Stimulated activated CD4-positive, alpha-beta T cell treated with anti-CD3 and anti-CD28 coated beads, Interleukin-2, amount 100 ng/mL, for 4 hours (primary cell): ENCODE results near the gene GMPS.
"Not testable (repeated sequence)": the region's sequence is repeated elsewhere in the genome, so short reads cannot be mapped to it uniquely, and the experiment has no call there.

ENCODE experiments used
- DNase-seq: peaks from one replicate; pipeline ENCODE4 v3.0.0-alpha.2; 2020; ENCODE audit warnings: low read depth

Gene GMPS

GRCh38 chr3:155870133-155870944, at the start of gene GMPS:
Gene GMPS, plus strand, starts transcription at chr3:155870650. Its CDS starts 221 bp downstream, at chr3:155870871.
- peak; percentile 92 for DNase-seq

- not testable (repeated sequence) for DNase-seq
These were observed 41.9 kb upstream of the GMPS start for GRCh38 chr3:155828490-155829098.

- DNase-seq, result no peak
These were observed 34.9 kb upstream of the GMPS start for GRCh38 chr3:155835341-155836071.

GRCh38 chr3:155843569-155843968, 26.9 kb upstream of the GMPS start:
- DNase-seq, result no peak

- no peak for DNase-seq
These were observed 24.3 kb upstream of the GMPS start for GRCh38 chr3:155846119-155846518.

GRCh38 chr3:155847993-155848392, 22.5 kb upstream of the GMPS start:
- DNase-seq, result no peak

GRCh38 chr3:155849404-155849803, 21.0 kb upstream of the GMPS start:
- DNase-seq, result not testable (repeated sequence)

GRCh38 chr3:155852341-155852740, 18.1 kb upstream of the GMPS start:
- no peak for DNase-seq

- DNase-seq, result no peak
These were observed 17.0 kb upstream of the GMPS start for GRCh38 chr3:155853214-155854140.

GRCh38 chr3:155854141-155854940, 16.1 kb upstream of the GMPS start, which contains the start of gene SLC33A1:
Gene SLC33A1, minus strand, starts transcription at chr3:155854427. Its CDS starts 430 bp downstream, at chr3:155853997.
- DNase-seq, result peak; percentile 98

- no peak for DNase-seq
These were observed 10.6 kb upstream of the GMPS start for GRCh38 chr3:155859859-155860258.

- not testable (repeated sequence) for DNase-seq
These were observed 10.0 kb upstream of the GMPS start for GRCh38 chr3:155860424-155860823.

GRCh38 chr3:155861476-155862183, 8.8 kb upstream of the GMPS start:
- DNase-seq, result no peak

GRCh38 chr3:155862290-155862982, 8.0 kb upstream of the GMPS start:
- DNase-seq, result peak; percentile 59

- no peak for DNase-seq
These were observed 7.2 kb upstream of the GMPS start for GRCh38 chr3:155863072-155863784.

- no peak for DNase-seq
These were observed 759 bp upstream of the GMPS start for GRCh38 chr3:155869691-155870090.

- DNase-seq, result peak; percentile 16
These were observed 695 bp downstream of the GMPS start for GRCh38 chr3:155870945-155871745.

- no peak for DNase-seq
These were observed 1.3 kb downstream of the GMPS start for GRCh38 chr3:155871746-155872158.
